ENCODE results near the gene RELN.

Gene RELN

DNA sequence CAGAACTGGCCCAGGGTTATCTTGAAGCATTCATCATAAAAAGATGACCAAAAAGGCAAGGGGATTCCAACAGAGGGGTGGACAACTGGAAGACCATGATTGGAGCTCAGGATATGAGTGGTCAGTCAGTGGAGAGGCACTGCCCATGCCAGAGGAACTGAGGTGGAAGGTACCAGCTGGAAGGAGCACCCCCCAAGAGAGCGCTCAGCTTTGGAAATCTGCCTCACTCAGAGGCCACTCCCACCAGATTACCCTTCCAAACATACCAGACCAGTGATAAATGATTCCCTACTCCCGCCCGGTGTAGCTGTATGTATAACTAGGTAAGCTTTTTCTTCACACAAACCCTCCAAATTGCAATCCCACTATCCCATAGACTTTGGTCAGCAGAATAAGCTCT lies 286.5 kb downstream of the RELN start:
- DNase-seq (ENCODE audit: low spot score): no peak
- TF ChIP-seq, protein P1, sequence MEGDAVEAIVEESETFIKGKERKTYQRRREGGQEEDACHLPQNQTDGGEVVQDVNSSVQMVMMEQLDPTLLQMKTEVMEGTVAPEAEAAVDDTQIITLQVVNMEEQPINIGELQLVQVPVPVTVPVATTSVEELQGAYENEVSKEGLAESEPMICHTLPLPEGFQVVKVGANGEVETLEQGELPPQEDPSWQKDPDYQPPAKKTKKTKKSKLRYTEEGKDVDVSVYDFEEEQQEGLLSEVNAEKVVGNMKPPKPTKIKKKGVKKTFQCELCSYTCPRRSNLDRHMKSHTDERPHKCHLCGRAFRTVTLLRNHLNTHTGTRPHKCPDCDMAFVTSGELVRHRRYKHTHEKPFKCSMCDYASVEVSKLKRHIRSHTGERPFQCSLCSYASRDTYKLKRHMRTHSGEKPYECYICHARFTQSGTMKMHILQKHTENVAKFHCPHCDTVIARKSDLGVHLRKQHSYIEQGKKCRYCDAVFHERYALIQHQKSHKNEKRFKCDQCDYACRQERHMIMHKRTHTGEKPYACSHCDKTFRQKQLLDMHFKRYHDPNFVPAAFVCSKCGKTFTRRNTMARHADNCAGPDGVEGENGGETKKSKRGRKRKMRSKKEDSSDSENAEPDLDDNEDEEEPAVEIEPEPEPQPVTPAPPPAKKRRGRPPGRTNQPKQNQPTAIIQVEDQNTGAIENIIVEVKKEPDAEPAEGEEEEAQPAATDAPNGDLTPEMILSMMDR (IDR thresholded peaks at IDR 0.05; ENCODE audit: extremely low read depth, missing control alignments): no peak

DNA sequence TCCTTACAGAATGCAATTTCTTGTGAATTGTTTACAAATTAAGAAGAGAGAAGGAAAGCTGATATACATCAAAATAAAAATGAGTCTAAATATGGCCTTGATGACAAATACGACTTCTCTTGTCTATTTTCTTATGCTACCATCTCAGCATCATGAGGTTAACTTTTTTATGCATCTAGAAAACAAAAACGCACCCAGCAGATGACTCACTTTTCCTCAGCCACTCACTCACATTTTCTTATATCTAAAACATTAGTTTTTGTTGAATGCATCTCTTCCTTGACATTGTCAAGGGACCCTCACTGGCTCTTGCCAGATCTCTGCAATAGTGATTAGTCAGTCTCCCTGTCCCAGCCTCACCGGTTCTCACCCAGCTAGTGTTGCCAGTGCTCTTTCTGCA lies 287.0 kb downstream of the RELN start:
- TF ChIP-seq, protein P1 (IDR thresholded peaks at IDR 0.05; ENCODE audit: extremely low read depth, missing control alignments): no peak
- DNase-seq (ENCODE audit: low spot score): no peak

DNA sequence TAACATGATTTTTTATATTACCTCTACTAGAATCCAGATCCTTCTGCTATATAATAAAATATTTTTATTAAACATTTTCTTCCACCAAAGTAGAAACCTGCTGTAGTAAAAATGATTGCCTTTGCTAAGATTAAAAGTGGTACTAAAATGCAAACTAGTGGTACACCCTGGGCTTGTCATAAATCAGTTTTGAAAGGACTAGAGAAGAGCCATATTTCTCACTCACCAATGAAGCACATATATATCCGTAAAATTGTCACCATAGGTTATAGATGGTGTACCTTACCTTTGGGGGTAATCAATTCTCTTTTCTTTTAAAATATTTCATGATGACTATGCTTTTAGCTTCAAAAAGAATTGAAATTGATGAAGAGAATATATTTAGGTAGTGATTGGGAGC lies 290.4 kb downstream of the RELN start:
- DNase-seq (ENCODE audit: low spot score): no peak
- TF ChIP-seq, protein P1 (IDR thresholded peaks at IDR 0.05; ENCODE audit: extremely low read depth, missing control alignments): no peak

DNA sequence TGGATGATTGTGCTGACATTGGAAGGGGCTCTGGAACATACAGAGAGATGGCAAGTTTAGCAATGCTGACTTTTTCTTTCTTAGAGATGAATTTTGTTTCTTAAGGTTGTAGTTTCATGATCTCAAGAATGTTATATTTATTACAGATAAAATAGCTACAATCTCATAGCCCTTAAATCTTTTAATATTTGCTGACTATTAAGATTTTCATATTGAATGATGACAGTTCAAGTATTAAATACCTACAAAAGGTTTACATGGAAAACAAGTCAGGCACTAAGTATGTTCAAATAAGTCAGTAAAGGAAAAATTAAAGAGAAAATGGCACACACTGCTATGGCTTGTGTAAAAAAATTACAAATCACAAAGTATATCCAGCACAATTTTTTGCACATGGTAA lies 291.4 kb downstream of the RELN start:
- DNase-seq (ENCODE audit: low spot score): no peak
- TF ChIP-seq, protein P1 (IDR thresholded peaks at IDR 0.05; ENCODE audit: extremely low read depth, missing control alignments): no peak

DNA sequence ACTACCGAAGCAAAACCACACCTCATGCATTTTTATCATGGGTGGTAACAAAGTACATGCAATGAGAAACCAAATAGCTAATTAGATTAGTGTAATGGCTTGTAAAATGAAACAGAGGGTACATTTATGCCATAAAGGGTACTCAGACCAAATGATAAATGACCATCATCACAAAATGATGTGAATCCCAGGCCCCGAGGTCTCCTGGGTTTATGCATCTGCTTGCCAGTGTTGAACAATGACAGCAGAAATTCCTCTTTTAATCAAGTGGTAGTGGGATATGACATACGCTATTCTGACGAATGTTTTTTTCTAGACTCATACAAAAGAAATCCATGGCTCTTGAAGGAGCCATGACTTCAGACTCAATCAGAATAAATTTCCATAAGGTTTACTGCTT lies 293.9 kb downstream of the RELN start:
- TF ChIP-seq, protein P1 (IDR thresholded peaks at IDR 0.05; ENCODE audit: extremely low read depth, missing control alignments): no peak
- DNase-seq (ENCODE audit: low spot score): no peak

DNA sequence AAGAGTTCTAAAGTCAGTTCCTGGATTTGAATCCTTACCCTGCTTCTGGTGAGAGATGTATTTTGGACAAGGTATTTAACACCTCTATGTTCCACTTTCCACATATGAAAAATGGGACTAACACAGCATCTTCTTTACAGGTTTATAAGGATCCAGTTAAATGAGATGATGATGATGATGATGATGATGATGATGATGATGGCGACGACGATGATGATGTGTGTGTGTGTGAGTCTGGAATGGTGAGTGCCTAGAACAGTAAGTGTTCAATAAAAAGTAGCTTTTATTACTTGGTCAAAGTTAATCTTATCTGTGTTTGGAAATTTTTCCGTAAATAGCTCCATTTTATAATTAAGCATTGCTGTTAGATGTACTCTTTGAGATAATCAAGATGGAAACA lies 295.2 kb downstream of the RELN start:
- no peak for DNase-seq (ENCODE audit: low spot score)
- TF ChIP-seq, protein P1 (IDR thresholded peaks at IDR 0.05; ENCODE audit: extremely low read depth, missing control alignments): no peak

DNA sequence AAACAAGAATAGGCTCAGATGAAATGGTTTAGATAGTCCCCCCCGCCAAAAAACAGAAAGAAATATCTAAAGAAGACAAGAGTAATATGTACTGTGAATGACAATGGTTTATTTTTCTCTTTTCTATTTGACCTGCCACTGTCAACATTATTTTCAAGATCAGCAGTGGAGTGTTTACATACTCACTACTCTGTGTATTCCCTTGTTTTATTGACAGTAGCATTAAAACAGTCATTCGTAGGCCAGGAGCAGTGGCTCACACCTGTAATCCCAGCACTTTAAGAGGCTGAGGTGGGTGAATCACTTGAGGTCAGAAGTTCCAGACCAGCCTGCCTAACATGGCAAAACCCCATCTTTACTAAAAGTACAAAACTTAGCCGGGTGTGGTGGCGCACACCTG lies 298.2 kb downstream of the RELN start:
- TF ChIP-seq, protein P1 (IDR thresholded peaks at IDR 0.05; ENCODE audit: extremely low read depth, missing control alignments): no peak
- no peak for DNase-seq (ENCODE audit: low spot score)

Data from GM20000 (cell line).